HG02623 (cell line): ENCODE measurements around the gene RERE.
"Not testable (repeated sequence)": the region's sequence is repeated elsewhere in the genome, so short reads cannot be mapped to it uniquely, and the experiment has no call there.

Experiments used
- ATAC-seq: cut with Tn5 transposase; IDR thresholded peaks from one replicate; pipeline ENCODE4 v1.9.1; 2021; ENCODE audit warnings: moderate library complexity; ENCODE audit not compliant: unreplicated experiment

RERE gene

DNA sequence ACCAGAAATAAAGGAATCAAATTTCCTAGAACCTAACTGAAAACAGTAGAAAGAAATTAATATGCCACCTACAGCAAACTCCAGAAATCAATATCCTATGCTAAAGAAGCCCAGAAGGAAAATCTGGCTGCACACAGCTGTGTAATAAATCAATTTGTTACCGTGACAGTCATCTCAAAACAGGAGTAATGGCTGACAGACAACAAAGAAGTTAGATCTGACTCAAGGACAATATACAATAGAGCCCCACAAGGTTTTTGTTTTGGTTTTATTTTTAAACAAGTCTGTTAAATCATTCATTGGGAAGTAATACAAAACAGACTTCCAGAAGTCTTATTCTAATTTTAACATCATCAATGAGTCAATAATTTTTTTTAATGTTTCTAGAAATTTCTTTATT lies 168.4 kb downstream of the RERE start:
- peak; percentile 50 for ATAC-seq

DNA sequence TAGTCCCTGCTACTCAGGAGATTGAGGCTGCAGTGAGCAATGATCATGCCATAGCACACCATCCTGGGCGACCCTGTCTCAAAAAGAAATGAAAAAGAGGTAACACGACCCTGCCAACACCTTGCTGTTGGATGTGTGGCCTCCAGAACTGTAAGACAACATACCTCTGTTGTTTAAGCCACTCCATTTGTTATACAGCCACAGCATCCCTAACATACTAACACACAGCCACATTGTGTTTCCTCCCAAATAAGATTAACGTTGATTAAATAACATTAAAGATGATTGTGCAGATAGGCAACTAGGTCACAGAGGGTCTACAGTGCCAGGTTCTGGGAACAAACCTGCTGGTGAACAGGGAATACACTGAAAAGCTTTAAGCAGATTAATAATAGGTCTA lies 170.4 kb downstream of the RERE start:
- ATAC-seq, result no peak

DNA sequence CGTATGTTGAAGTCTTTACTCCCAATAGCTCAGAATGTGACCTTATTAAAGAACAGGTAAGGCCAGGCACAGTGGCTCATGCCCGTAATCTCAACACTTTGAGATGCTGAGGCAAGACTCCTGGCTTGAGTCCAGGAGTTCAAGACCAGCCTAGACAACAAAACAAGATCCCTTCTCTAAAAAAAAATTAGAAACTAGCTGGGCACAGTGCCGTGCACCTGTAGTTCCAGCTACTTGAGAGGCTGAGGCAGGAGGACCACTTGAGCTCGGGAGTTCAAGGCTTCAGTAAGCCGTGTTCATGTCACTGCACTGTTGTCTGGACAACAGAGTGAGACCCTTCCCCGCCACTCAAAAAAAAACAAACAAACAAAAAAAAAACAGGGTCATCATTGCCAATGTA lies 171.3 kb downstream of the RERE start:
- no peak for ATAC-seq

DNA sequence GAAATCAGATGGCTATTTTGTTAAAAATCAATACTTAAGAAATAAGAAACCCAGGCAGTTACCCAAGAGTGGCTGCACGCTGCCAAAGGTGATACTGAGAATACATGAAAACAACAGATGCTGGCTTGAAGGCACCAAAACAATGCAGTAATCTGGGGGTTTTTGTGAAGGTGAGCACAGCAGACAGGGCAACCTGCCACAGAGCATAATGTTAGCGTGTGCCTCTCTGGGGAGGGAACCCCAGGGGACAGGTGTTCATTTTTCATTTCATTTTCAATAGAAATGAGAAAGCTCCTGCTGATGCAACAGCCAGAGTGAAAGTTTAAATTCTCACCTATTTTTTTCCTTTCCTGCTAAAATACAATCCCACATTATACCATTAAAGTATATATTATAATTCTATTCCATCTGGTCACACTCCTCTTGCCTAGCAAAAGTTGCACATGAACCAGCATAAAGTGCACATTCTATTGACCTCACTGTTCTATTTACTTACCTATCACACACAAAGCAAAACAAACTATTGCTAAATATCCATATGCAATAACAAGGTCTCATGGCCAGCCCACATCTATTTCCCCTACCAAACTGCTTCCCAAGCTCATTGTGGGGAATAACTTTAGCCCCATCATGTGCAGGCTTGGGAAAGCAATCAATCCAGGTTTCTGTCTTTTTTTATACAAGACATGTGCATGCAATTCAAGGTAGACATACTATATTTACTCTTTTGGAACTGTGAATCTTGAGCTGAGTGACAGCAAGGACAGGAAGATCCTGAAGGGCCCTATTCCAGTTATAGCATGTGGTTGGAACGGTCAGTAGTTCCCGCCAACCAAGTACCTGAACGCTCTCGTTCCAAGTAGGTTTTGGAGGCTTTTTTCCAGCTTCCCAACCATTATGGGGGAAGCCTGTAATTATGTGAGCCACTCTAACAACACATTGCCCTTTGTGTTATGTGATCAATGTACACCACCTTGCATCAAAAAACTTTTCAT lies 173.6 kb downstream of the RERE start:
- peak; percentile 76 for ATAC-seq

DNA sequence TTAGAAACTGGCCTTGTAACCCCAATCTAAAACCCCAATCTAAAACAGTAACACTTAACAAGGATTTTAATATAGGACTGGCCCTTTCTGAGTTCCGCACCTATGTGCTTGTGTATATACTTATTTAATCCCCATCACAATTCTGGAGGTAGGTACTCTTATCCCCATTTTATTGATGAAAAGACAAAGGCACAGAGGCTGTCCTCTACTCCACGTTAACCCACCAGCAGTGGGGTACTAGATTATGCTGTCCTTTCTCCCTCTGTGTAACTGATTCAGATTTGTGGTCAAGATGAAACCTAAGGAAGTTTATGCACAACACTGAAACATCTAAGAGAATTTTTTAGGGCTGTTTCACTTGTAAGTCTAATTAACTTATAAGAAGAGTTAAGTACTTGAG lies 175.3 kb downstream of the RERE start:
- no peak for ATAC-seq

DNA sequence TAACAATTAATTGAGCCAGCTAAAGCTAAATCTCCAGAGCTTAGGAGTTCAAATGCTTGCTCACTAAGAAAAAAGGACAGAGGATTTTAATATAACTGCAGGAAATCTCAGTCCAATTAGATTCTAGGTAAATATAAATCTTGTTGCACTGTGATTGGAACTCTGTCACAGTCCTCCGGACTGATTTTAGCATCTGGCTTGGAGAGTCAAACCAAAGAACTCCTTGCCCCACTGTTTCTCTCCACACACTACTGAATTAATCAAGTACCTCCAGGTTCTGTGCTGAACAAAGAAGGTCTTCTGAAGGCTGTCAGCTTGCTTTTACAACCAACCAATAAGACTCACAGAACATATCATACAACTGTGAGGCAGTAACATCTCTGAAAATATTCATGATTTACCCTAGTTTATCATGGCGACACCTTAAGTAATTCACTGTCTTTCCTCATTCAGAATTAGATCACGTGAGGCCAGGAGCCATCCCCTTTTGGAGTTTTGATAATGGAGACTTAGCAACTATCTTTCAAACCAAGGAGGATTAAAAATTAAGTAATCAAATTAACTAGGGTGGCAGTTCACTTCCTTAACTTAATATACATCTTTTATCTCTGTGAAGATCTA lies 176.0 kb downstream of the RERE start:
- no peak for ATAC-seq

DNA sequence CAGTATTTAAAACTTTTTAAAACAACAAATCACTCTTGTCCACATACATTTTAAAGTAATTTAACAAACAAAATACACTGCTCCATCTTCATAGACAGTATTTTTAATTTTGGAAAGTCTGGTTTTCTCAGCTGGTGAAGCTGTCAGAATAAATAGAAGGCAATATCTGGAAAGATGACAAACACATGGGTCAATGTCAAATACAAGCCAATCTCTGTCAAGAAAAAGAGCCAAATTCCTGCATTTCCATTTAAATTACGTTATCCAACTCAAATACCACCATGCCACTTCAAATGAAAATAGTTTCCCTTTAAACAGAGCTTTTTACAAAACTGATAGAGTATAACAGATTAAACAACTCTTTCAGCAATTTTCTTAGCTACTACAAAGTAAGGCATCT lies 176.5 kb downstream of the RERE start:
- ATAC-seq, result no peak

DNA sequence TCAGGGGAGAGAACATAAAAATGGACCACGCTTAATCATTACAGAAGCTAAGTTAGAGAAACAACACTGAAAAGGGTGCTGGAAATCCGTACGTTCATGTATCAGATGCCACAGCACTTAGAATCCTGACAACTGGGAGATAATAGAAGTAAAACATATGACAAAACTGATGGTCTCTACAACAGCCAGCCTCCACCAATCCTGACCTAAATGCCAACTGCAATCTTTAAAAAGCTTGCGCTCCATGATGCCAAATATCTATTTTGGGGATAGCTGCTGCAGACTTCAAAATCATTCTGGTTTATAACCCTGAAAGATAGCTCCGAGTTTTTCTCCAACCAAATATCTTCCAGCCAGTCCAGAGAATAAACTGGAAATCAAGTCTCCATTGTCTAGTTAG lies 178.3 kb downstream of the RERE start:
- no peak for ATAC-seq

DNA sequence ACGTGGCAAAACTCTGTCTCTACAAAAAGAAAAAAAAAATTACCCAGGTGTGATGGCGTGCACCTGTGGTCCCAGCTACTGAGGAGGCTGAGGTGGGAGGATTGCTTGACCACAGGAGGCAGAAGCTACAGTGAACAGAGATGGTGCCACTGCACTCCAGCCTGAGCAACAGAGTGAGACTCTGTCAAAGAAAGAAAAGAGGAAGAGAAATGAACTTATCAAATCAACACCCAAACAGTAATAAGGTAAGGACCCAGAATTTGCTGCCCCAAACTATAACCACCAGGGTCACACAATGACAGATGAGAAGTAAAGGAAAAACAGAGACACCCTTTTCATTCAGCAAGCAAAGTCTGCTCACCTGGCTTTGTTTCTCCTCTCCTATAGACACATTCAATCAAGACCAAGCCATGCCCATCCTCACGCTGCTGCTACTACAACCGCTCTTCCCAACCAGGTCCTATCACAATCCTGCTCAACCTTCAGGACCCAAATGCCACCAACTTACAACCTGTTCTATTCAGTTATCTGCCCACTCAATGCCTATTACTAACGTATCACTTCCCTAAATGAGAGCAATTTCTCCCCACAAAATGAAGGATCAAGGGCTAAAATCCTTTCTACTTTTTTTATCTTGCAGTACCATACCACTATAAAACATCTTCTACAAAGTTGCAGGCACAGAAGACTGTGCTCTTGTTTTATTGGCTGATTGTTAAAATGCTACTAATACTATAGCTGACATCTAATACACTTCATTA lies 183.5 kb downstream of the RERE start:
- no peak for ATAC-seq

DNA sequence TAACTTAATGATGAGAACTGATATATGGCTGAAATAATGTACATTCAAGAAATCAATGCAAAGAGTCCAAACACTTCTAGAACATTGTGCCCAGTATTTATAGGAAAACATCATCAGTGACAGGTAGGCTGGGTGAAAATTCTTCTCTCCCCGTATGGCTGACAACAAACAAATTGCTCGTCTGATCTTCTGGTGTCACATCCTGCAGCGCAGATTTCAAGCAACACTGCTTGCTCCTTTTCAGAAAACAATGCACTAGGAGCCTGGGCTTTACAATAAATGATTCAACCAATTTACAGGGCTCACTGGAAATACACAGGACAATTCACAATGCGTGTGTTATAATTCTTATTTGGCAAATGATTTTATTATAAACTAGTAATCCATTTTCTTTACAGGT lies 185.3 kb downstream of the RERE start:
- no peak for ATAC-seq

DNA sequence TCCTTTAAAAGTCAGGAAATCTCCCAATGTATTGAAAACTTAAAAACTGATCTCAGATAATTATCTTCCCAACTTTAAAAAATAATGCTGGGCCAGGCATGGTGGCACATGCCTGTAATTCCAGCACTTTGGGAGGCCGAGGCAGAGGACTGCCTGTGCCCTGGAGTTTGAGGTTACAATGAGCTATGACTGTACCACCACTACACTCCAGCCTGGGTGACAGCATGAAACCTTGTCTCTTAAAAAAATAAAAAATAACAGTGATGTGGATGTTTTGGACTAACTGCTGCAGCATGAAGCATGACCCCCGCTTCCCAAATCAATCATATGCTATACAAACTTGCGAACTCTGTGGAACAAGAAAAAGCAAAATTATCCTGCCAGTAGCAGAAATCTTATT lies 186.3 kb downstream of the RERE start:
- no peak for ATAC-seq

DNA sequence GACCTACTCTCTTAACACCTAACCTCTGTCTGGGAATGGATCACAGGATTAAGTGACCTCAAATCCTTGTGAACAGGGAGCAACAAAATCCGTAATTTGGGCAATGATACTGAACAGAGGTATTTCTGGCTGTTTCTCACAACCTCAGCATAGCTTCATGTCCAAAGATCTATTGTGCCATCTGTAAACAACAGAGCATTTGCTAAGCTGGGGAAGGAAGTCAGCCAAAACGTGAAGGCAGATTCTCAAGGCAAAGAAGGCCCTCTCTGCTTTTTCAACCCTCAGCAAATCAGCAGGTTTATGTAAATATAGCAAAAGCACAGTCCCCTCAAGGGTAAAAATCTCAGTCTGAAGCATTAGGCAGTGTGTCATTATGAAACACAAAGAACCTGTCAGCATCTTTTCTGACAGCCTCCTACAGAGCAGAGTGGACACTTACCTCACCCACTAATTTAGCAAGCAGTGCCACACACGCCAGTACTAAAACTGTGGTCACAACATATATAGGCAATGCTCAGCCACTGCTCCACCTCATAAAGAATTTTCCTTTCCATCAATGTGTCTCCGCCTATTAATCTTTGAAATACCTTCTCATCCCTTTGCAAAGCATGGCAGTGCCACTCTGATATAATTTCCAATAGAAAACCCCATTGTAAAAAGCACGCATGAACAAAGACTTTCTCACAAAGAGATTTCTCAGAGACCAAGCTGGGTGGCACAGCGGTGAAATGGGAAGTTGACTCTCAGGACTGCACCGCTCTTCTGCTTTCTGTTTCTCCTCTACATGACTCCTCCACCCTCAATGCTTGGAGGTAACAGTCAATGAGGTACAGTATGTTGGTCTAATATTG lies 188.0 kb downstream of the RERE start:
- ATAC-seq, result peak; percentile 66

DNA sequence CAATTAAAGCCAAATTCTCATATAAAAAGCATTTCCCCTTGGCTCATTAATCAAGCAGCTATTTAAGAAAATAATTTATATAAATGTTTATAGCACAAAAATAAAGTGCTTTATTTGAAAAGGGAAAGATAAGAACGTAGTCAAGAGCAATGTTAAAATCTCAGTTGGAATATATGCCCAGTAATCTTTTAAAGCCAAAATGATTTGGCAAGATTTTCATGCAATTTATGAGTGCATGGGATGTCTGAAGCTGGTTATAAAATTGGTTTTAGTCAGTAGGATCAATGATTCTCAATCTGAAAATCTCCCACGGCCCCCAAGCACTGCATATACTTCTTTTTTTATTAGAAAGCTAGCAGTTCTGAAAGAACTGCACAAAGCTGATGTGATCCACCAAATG lies 188.8 kb downstream of the RERE start:
- no peak for ATAC-seq

DNA sequence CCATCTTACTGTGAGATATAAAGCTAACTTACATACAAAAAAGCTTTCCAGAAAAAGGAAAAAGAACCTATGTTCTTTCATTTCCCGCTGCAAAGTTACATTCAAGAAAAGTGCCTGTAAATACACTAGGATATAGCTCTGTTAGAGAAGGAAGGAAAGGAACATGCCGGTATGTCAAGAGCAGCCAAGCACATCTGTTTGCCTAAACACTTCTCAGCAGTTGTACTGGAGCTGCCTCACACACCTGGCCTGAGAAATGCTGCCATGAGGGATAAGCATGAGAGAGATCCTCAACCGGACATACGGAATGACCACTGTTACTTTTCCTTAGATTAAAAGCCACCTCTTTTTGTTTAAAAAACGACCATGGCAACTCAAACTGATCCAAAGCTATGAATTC lies 189.7 kb downstream of the RERE start:
- ATAC-seq, result no peak

DNA sequence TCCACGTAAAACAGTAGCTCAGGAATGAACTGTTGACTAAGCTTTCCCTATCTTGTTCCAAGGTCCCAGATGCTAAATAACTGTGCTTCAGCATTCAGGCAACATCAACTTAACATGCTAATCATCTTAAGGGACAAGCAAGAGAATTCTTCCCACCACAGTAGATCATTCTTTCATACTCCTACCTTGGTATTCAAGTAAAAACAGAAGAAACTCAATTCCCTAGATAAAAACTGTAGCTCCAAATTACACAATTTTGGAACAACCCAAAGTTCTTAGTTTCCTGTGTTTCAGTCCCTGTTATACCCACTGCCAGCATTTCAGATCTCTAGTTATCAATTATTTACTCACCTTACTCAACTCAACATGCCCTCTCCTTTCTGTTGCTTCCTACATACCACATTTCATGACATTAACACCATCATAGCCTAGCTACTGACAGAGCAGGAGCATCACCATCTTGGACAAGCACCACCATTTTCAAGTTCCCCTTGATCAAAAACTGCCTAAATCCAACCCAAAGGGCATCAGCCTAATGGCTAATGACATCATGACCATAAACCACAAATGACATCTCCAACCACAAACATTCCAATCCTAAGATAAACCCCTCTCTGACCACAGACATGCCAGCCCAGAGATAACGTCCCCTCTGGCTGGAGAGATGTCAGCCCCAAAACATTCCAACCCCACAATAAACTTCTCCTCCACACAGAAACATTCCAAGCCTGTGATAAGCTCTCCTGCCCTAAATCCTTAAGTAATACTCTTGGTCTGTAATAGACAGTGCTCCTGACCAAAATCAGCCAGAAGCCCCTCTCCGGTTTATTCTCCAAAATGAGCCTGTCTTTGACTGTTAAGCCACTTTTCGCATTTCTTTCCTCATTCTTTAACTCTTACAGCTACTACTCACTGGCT lies 191.2 kb downstream of the RERE start:
- no peak for ATAC-seq

DNA sequence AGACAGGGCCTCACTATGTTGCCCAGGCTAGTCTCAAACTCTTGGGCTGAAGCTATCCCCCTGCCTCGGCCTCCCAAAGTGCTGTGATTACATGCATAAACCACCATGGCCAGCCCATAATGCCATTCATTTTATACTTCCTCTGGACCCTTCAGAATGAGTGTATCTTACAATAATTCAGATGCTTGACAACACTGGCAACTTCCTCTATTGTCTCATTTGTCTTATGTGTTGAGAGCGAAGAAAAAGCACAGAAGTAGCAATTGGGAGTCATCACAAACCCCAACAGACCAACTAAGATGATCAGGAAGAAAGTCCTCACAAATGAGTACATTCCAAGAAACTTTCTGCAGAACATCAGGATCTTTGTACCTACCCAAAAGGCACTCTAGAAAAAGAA lies 191.9 kb downstream of the RERE start:
- ATAC-seq, result no peak

DNA sequence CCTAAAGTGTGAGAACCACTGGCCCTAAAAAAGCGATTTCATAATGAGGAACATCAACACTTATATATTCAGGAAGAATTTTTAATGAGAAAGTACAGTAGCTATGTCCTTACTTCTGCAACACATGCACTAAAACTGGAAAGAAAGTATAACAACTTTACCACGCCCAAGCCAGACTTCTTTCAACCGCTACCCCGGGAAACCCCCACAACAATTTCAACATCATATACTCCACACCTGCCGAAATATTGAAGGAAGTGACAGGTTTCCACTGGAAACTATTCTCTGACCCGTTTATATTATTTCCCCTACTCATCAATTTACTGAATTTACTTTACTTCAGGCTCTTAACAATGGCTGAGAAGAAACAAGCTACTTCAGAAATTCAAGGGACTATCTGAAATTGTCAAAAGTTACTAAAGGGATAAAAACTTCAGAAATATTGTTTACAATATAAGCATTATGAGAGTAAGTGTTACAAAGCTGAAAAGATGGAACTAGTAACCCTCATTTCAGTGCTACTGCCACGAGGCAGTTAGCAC lies 193.7 kb downstream of the RERE start:
- ATAC-seq, result not testable (repeated sequence)

DNA sequence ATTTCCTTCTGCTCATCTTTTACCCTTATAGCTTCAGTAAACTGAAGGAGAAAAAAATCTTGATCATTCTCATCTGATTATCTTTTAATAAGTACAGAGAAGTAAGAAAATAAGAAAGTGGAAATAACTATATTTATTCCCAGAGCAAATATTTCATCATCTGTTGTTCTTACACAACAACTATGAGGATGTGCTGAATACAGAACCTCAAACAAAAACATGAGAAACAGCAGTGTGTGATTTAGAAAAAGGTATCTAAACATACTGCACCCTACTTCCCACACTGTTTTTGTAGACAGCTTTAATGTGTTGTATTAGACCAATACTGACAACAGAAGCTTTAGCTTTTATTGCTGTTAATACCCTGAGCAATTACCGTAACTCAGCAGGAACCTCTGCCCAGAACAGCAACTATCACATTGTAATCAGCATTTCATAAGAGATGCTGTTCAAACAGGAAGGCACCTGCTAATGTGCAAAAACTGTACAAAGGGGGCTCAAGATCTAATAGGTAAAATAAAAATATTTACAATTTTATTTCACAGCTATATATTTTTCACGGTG lies 195.6 kb downstream of the RERE start:
- ATAC-seq, result not testable (repeated sequence)

DNA sequence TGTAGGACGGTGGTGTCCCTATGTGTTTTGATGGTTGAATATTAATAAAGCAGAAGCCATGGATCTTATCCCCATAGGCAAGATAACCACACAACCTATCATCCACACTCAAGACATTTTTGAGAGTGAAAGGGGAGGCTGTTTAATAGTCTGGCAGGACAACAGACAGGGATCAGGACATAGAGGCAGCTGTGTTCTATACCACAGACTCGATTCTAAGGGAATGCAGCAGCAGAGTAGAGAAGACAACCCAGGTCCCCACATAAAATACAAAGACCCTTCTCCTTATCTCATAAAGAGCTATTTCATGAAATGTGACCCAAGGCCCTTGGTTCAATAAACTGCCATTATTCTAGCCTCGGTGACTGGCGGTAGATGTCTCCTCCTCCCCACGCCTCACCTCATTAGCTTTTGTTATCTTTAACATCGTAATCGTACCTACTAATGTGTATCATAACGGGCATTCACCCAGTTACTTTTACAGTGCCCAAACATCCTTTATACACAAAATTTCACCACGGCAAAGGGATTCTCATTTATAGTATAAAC lies 196.3 kb downstream of the RERE start:
- ATAC-seq, result not testable (repeated sequence)
